GM08714 (cell line): ENCODE measurements around the gene AP5Z1.

Experiments used
- H3K4me3 ChIP-seq: fragments of 200-500 bp; sonication (Bioruptor generic); 2 replicates; pipeline ENCODE4 v1.5.1; 2014; ENCODE audit warnings: mild to moderate bottlenecking, low read length, inconsistent platforms
- ZNF274 ChIP-seq: IDR thresholded peaks from 2 replicates; pipeline ENCODE4 v1.6.1; 2012; ENCODE audit warnings: mild to moderate bottlenecking, low read depth, low read length

Gene AP5Z1

DNA sequence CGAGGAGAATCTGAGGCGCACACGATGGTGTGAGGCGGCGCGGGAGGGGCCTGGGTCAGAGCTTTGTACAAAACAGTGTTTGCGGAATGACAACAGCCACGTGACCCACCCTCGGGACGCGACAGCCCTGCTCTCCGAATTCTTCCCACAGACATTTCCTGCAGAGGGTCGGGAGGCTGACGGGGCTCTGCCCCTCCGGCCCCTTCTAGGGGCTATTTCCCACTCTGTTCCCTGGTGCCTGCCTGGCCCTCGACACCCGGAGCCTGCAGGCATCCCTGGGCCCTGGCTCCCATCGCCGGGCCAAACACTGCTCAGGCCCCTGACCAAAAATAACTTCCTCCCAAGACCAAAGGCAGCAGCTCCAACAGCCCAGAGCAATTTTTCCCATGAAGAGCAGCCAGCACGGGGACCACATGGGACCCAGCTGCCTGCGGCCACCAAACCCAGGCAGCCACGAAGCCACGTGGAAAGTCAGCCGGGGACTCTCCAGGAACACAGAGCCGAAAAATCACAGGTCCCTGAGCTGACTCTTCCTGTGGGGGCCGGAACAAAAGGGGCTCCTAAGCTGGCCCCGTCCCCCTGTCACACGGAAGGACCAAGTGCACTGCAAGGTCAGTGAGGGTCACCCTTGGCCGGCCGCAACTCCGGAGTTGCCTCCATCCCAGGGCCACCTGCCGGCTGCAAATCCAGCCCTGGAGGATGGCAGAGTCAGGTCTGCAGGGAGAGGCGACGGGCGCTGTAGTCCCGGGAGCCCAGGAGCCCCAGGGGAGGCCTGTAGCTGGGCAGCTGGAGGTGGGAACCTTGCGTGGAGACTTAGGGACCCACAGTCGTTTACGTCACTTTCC lies 44.4 kb downstream of the AP5Z1 start:
- no peak for TF ChIP-seq ZNF274
- H3K4me3 ChIP-seq: no peak overlapping the region

DNA sequence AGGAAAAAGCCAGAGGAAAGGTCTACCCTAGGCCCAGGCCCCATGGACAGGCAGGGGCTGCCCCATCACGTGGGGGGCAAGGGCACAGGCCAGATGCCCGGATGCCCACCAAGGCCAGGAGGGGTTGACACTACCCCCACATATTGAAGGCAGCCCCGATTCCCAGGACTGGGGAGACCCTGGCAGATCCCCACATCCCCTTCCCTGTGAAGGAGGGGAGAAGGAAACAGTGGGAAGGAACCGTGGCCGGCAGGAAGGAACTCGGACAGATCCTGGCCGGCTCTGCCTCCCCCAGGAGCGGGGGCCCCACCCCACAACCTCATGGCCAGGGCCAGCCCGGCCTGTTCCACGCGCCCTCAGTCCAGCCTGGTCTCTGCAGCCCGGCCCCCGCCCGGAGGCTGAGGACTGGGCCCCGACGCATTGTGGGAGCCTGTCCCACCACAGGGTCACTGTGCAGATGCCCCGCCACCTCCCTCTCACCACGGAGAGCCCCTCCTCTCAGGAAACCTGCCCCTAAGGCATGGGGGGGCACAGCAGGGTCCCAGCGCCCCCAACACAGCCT lies 45.1 kb downstream of the AP5Z1 start:
- TF ChIP-seq ZNF274: no peak
- no peak overlapping the region for H3K4me3 ChIP-seq

DNA sequence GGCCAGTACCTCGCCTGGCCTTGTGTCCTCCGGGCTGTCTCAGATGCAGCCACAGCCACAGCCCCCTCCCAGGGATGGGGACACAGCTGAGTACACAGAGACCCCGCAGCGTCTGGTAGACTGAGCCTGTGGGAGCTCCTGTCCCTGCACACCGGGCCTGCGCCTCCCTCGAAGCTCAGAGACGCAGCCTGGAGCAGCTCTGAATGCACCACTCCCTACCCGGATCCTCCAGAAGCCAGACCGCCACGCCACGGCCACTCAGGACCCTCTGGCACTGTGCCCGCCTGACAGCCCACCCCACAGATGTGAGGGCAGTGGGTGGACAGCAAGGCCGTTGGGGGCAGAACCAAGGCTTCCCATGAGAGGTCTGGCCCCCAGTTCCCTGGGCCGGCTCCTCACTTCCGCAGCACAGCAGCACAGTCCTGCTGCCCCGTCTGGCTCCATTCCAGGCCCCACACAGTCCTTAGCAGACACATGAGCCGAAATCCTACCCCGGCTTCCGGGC lies 45.6 kb downstream of the AP5Z1 start:
- TF ChIP-seq ZNF274: no peak
- no peak overlapping the region for H3K4me3 ChIP-seq

DNA sequence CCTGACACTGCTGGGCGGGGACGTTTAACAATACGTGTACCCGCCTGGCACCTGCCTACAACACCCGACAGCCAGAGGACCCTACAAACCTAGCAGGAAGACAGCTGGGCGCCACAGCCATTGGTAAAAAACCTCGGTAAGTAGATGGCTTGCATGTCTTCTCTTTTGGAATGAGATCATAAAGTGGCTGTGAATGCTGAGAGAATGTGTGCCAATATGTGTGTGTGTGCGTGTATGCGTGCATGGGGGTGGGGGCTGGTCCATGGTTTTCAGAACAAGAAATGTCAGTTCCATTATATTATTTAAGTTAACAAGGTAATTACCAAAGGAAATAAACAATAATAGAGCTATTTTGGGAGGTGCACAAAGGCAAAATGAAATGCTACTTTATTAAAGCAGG lies 47.3 kb downstream of the AP5Z1 start:
- H3K4me3 ChIP-seq: no peak overlapping the region
- no peak for TF ChIP-seq ZNF274

DNA sequence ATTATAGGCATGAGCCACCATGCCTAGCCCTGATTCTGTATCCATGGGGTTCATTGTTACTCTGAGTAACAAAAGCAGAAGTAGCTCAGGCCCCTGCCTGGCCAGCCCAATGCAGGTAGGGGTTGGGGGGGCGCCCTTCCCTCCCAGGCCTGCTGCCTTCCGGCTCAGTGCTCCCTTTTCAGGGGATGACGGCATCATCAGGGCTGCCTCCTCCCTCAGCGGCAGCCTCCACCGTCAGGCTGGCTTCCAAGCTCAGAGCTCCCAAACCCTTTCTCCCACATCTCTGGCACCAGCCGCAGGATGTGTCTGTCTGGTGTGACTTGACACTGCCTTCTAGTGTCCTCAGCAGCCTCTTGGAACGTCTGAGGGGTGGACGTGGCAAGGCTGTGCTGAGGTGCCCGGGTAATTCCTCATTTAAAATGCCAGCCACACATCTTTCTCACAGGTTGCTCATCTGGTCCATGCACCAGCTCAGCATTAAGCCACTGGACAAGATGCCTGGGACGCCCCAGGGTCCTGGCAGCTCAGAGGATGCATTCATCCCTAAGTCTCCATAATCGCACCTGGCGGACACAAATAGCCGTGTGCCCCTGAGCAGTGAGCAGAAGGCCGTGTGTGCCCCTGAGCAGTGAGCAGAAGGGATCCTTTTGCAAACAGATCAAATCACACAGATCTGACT lies 48.2 kb downstream of the AP5Z1 start:
- H3K4me3 ChIP-seq: no peak overlapping the region
- no peak for TF ChIP-seq ZNF274

DNA sequence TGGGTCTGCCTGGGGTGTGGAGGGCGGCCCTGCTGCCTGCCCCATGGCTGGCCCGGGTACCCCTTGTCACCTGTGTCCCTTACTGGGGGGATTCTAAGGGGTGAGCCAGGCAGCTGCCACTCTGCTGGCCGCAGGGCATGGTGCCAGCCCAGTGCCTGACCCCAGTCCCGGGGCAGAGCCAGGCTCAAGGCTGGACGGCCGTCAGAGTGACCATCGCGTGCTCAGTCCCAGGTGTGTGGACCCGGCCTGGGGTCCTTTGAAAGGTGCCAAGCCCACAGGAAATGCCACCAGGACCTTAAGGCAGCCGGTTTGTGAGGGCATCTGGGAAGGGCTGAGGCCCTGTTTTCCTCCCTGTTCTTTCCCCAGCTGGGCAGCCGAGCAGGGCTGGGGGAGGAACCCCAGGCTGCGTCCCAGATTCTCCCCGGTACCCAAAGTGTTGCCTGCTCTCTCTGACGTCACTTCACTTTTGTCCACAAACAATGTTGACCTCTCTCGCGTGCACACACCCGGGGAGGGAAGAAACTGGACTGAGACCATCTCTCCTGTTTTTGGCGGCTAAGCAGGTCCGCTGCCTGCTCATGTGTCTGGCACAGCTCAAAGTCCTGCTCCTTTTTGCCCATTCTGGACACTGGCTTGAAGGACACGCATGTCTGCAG lies 48.8 kb downstream of the AP5Z1 start:
- TF ChIP-seq ZNF274: no peak
- no peak overlapping the region for H3K4me3 ChIP-seq

DNA sequence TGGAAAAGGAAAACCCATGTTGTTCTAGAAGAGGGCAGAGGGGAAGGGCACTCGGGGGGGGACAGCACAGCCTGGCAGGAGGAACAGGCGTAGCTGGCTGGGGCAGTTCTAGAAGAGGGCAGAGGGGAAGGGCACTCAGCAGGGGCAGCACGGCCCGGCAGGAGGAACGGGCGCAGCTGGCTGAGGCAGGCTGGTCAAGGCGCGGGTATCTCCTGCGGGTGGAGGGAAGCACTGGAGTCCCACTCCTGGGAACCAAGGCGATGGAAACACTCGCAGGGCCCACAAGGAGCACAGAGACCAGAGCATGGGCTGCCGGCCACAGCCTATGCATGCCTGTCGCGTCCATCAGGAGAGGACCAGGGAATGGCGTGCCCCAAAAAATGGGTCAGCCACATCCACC lies 49.7 kb downstream of the AP5Z1 start:
- TF ChIP-seq ZNF274: no peak
- H3K4me3 ChIP-seq: no peak overlapping the region

DNA sequence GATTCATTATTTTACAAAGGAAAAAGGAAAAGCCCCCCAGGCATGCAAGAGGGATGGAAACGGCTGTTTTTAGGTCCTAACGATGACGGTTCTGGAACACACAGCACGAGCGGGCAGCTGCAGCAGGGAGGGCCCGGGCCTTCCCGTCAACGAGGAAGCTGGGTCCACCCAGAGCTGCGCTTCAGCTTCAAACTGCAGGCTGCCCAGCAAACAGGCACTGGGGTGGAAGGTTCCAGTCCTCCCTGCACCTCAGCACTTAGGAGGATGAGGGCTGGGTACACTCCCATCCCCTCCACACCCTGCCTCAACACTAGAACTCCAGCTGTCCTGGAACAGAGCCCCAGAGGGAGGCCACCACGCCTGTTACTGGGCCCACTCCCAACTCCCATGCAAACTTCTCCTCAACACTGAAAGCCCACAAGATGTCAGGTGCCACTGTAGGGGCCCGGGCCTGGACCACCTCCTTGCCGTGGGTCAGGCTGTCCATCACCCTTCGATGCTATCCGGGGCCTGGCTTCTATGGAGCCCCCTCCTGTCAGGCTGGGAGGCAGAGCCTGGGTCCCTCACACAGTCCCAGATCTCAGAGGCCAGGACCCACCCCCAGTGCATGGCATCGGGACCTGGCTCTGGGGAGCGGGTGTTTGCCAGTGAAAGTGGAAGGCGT lies 53.4 kb downstream of the AP5Z1 start:
- TF ChIP-seq ZNF274: no peak
- no peak overlapping the region for H3K4me3 ChIP-seq

DNA sequence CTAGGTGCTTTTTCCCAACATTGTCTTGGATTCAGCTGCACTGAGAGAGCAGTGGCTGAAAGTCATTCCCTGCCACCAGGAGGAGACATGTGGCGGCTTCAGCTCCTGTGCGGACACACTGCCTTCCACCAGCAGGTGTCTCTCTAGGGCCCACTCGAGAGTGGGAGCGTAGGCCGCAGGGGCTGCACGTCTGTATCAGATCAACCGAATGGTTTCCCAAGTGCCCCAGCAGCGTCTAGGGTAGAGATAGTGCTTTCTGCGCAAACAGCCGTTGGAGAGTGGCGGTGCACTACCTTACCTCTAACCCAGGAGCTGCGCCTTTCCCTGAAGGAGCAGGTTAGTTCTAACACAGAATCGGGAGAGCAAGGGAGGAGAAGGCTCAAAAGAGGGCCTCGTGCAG lies 54.8 kb downstream of the AP5Z1 start:
- no peak for TF ChIP-seq ZNF274
- no peak overlapping the region for H3K4me3 ChIP-seq

DNA sequence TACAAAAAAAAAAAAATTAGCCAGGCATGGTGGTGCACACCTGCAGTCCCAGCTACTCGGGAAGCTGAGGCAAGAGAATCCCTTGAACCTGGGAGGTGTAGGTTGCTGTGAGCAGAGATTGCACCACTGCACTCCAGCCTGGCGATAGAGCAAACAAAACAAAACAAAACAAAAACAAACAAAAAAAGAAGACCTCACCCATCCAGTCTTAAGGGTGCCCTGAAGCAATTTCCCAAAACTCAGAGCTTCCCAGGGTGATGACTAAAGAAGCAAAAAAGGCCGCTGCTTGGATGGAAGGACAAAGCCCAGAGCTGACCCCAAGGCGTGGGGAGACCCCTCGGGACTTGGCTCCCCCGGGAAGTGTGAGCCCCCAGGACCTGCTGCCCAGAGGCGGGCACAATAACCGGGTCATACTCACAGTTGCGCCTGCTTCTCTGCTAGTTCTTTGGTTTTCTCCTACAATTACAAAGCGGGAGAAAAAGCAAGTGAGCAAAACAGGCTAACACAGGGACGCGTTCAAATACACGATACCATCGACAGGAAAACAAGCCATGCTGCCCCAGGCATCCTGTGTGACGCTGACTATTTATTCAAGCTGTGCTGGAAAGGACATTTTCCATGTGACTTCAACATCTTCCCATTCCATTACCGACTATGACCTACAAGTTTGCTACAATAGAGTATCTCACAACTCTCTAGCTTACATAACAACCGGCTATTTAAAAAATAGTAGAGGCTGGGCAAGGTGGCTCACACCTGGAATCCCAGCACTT lies 56.5 kb downstream of the AP5Z1 start:
- H3K4me3 ChIP-seq: no peak overlapping the region
- no peak for TF ChIP-seq ZNF274

DNA sequence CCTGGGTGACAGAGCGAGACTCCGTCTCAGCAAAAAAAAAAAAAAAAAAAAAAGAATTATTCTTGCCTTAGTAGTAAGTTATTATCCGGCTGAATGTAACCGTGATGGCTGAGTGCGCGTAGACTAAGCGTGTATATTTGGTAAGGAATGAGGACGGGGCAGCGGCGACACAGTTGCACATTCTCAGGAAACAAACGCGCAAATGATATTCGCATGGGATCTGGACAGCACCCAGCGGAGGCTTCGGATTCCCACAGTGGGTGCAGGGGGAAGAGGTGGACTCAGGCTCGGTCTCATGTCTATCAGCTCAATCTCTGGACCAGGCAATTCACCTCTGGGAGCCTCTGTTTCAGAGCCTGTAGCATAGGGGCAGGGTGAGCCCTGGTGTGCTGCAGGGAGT lies 57.3 kb downstream of the AP5Z1 start:
- TF ChIP-seq ZNF274: no peak
- no peak overlapping the region for H3K4me3 ChIP-seq

DNA sequence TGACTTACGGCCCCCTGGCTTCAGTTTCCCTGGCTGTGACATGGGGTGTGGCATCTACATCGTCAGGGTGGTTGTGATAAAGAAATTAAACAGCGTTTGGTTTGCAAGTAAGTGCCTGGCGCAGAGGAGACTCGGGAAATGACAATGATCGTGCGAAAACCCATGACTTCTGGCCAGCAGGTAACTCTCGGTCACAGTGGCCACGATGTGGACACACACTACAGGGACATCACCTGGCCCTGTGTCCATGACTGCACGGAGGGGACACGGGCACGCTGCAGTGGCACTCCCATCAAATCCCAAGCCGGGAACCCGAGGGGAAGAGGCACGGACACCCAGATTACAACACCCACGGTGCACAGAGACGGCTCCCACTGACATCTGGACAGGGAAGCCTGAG lies 57.8 kb downstream of the AP5Z1 start:
- no peak for TF ChIP-seq ZNF274
- H3K4me3 ChIP-seq: no peak overlapping the region

DNA sequence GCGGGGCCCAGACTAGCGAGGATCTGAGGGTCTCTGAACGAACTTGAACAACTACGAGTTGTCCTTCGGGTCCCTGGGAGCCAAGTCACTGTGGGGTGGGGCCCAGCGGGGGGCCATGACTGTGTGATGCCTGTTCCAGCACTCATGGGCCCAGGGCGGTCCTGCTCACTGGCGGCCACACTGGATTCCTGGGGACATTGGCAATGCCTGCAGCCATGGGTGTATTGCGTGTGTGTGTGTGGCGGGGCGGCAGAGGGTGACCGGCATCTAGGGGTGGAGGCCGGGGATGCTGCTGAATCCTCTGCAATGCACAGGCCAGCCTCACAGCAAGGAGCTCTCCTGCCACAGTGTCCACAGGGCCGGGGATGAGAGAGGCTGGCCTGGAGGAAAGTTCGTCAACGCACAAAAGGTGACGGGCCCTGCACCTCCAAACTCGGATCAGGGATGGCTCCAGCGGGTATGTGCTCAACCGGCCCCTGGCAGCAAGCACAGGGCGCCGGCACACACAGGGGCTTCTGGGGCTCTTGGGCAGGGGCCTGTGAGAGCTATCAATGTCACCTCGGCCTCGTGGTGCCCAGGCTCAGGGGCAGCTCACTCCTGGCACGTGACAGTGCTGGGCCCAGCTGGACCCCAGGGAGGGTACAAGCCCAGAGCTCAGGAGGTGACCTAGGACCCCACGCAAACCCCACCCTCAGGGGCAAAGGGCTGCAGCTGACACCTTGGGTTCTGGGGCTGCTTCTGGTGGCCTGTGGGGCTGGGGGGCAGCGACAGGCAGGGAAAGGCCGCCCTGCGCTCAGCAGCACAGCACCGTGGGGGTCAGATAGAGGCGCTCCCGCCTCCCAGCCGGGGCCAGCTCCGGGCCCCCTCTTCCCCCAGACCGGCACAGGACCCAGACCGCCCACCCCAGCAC lies 58.5 kb downstream of the AP5Z1 start:
- no peak for TF ChIP-seq ZNF274
- no peak overlapping the region for H3K4me3 ChIP-seq
